Keratinocyte (primary cell): ENCODE measurements around the gene LMTK2. TPM values are rescaled to one million over a fixed set of nuclear protein-coding genes. Genes with fewer than 3 reads are reported as not detected.

Experiments
- DNase-seq: peaks from one replicate; pipeline ENCODE4 v3.0.0-alpha.2; 2011; ENCODE audit warnings: low read depth, missing footprints, low spot score
- FAIRE-seq: peaks from 2 replicates; lab custom pipeline; 2011; peaks lifted over from hg19 to GRCh38; lab: Jason Lieb, UNC
- H2AFZ ChIP-seq: 2 replicates; pipeline ENCODE4 v1.6.0; 2012; ENCODE audit warnings: low read length, control low read depth, inconsistent platforms; ENCODE audit not compliant: control insufficient read depth
- H3K27ac ChIP-seq: 2 replicates; pipeline ENCODE4 v1.5.1; 2011; ENCODE audit warnings: low read length; ENCODE audit not compliant: control insufficient read depth, insufficient read depth
- H3K27me3 ChIP-seq: 3 replicates; pipeline ENCODE4 v1.6.0; 2011; ENCODE audit warnings: low read length; ENCODE audit not compliant: control insufficient read depth, insufficient read depth; ENCODE audit errors: extremely low read depth
- H3K36me3 ChIP-seq, 2 experiments: 2 replicates in 1 of 2; 3 replicates in 1 of 2; pipeline ENCODE4 v1.5.1; 2011; ENCODE audit warnings: low read length in 2 of 2, mild to moderate bottlenecking in 1 of 2; ENCODE audit not compliant: control insufficient read depth in 2 of 2, insufficient read depth in 2 of 2; ENCODE audit errors: extremely low read depth in 1 of 2
- H3K4me1 ChIP-seq: 3 replicates; pipeline ENCODE4 v1.5.1; 2011; ENCODE audit warnings: low read length; ENCODE audit not compliant: control insufficient read depth, insufficient read depth; ENCODE audit errors: extremely low read depth
- H3K4me2 ChIP-seq: 3 replicates; pipeline ENCODE4 v1.6.0; 2011; ENCODE audit warnings: low read depth, low read length; ENCODE audit not compliant: control insufficient read depth, insufficient read depth; ENCODE audit errors: extremely low read depth
- H3K4me3 ChIP-seq, 3 experiments: fragments of 200-600 bp in 1 of 3; sonication (generic) in 1 of 3; 2 replicates in 2 of 3; 3 replicates in 1 of 3; pipeline ENCODE4 v1.5.1; 2011 to 2016; ENCODE audit warnings: low read length in 3 of 3, mild to moderate bottlenecking in 3 of 3, control low read depth in 2 of 3, inconsistent platforms in 1 of 3, low read depth in 1 of 3, mixed read lengths in 1 of 3, mixed run types in 1 of 3, moderate library complexity in 1 of 3; ENCODE audit not compliant: control insufficient read depth in 2 of 3, insufficient read depth in 2 of 3; ENCODE audit errors: extremely low read depth in 1 of 3
- H3K79me2 ChIP-seq: 2 replicates; pipeline ENCODE4 v1.6.0; 2012; ENCODE audit warnings: low read length; ENCODE audit not compliant: control insufficient read depth, insufficient read depth
- H3K9ac ChIP-seq: 3 replicates; pipeline ENCODE4 v1.6.0; 2011; ENCODE audit warnings: low read length; ENCODE audit not compliant: control insufficient read depth, insufficient read depth; ENCODE audit errors: extremely low read depth
- H3K9me1 ChIP-seq: 3 replicates; pipeline ENCODE4 v1.6.0; 2011; ENCODE audit warnings: low read length; ENCODE audit not compliant: control insufficient read depth, insufficient read depth; ENCODE audit errors: extremely low read depth
- H3K9me3 ChIP-seq: 2 replicates; pipeline ENCODE4 v1.5.1; 2012; ENCODE audit warnings: low read depth, low read length; ENCODE audit not compliant: control insufficient read depth
- H4K20me1 ChIP-seq: 3 replicates; pipeline ENCODE4 v1.6.0; 2011; ENCODE audit warnings: low read length; ENCODE audit not compliant: control insufficient read depth, insufficient read depth; ENCODE audit errors: extremely low read depth
- CTCF ChIP-seq, 3 experiments: IDR thresholded peaks in 1 of 3; conservative IDR thresholded peaks in 1 of 3; optimal IDR thresholded peaks in 1 of 3; 2 replicates in 2 of 3; 3 replicates in 1 of 3; pipeline versions ENCODE3 to v1.5.1; 2011; ENCODE audit warnings: low read length in 3 of 3, mild to moderate bottlenecking in 3 of 3, moderate library complexity in 2 of 3, control low read depth in 1 of 3, inconsistent platforms in 1 of 3; ENCODE audit not compliant: insufficient read depth in 2 of 3; ENCODE audit errors: extremely low read depth in 1 of 3
- EZH2 ChIP-seq: IDR thresholded peaks from one replicate; pipeline ENCODE4 v1.6.1; 2012; ENCODE audit warnings: inconsistent platforms, mild to moderate bottlenecking, low read length, moderate library complexity
- dilution Hi-C: fragments of 300-500 bp; cut with MboI; formaldehyde crosslinking; loops from one replicate; pipeline ENCODE4 v1.7.0; 2020; ENCODE audit warnings: low sequenced_read_pairs; ENCODE audit not compliant: extremely low pct_ligation_motif_present
- polyA plus RNA-seq, 5 experiments: library from polyadenylated mRNA; depleted of rRNA in 3 of 5; stranded (reverse) in 3 of 5; stranded (forward) in 1 of 5; unstranded in 1 of 5; fragments of >200 nt; gene quantifications; 1 replicate in 1 of 5; 2 replicates in 3 of 5; 3 replicates in 1 of 5; pipeline versions ENCODE4 v1.2.1 to v1.2.3, GENCODE V29; 2011 to 2012; ENCODE audit warnings: missing spikeins in 2 of 5, low read depth in 1 of 5, low replicate concordance in 1 of 5

LMTK2 gene
- polyA plus RNA-seq, 1 donor (not counting 4 experiments of a cell fraction or from before 2014, with no cell fraction given), result 6.6 TPM

GRCh38 chr7:98086281-98086718, 20.4 kb upstream of the LMTK2 start:
- peak overlapping the region; percentile 10 for H3K9ac ChIP-seq
- no peaks in the 10 kb centered on the region for H4K20me1 ChIP-seq
- TF ChIP-seq EZH2 (no peak), CTCF (optimal IDR thresholded peaks at IDR 0.05 in 1 of 3, IDR thresholded peaks at IDR 0.05 in 1 of 3, conservative IDR thresholded peaks at IDR 0.05 in 1 of 3; ENCODE audit: extremely low read depth in 1 of 3, insufficient read depth in 2 of 3, low read length in 3 of 3) (no peak)
- no peaks in the 10 kb centered on the region for H3K9me3 ChIP-seq
- H3K4me3 ChIP-seq, result no peak overlapping the region
- peak overlapping the region; percentile 22 for H3K4me2 ChIP-seq
- H2AFZ ChIP-seq, result no peak overlapping the region
- H3K9me1 ChIP-seq, result no peaks in the 10 kb centered on the region
- no peaks in the 10 kb centered on the region for H3K27me3 ChIP-seq
- H3K4me1 ChIP-seq, result peaks cover 15% of the 10 kb centered on the region
- FAIRE-seq, result peak; percentile 82
- H3K79me2 ChIP-seq, result no peaks in the 10 kb centered on the region
- H3K36me3 ChIP-seq, result no peaks in the 10 kb centered on the region
- H3K27ac ChIP-seq, result peak overlapping the region; percentile 47
- DNase-seq, result peak; percentile 86
- dilution Hi-C loops, result no loop called here

- Histone ChIP-seq H3K9ac (no peak overlapping the region), H3K27me3 (no peaks in the 10 kb centered on the region), H3K4me2 (no peak overlapping the region), H3K4me3 (no peak overlapping the region), H3K4me1 (peaks cover 15% of the 10 kb centered on the region), H3K9me1 (no peaks in the 10 kb centered on the region), H4K20me1 (no peaks in the 10 kb centered on the region), H3K36me3 (no peaks in the 10 kb centered on the region), H3K79me2 (no peaks in the 10 kb centered on the region), H2AFZ (no peak overlapping the region), H3K9me3 (peaks cover 4% of the 10 kb centered on the region), H3K27ac (no peak overlapping the region)
- no peak for DNase-seq
- TF ChIP-seq EZH2 (no peak), CTCF (optimal IDR thresholded peaks at IDR 0.05 in 1 of 3, IDR thresholded peaks at IDR 0.05 in 1 of 3, conservative IDR thresholded peaks at IDR 0.05 in 1 of 3; ENCODE audit: extremely low read depth in 1 of 3, insufficient read depth in 2 of 3, low read length in 3 of 3) (no peak)
- FAIRE-seq, result no peak
- dilution Hi-C loops, result no loop called here
Observed at GRCh38 chr7:98088109-98088508, 18.6 kb upstream of the LMTK2 start.
